Natural killer cell (primary cell): ENCODE data around the gene FRMD4A. TPM values are rescaled to one million over a fixed set of nuclear protein-coding genes. Genes with fewer than 3 reads are reported as not detected.

Source experiments
- ATAC-seq, 3 donors: fragments of 150-1000 bp in 2 of 3; fragments of 200-7000 bp in 1 of 3; cut with Tn5 transposase; 1 replicate in 1 of 3; 2 replicates in 2 of 3; pipeline ENCODE4 v1.10.0; 2021; ENCODE audit warnings: mild to moderate bottlenecking in 2 of 3, moderate library complexity in 2 of 3
- DNase-seq, 2 donors: peaks; one replicate each; pipeline versions ENCODE4 v3.0.0 to v3.0.0-alpha.2; 2013 to 2021; ENCODE audit warnings: mixed read lengths in 1 of 2
- H3K27ac ChIP-seq: one replicate; pipeline ENCODE4 v1.5.1; 2013; ENCODE audit warnings: mild to moderate bottlenecking, low read length
- H3K27me3 ChIP-seq: one replicate; pipeline ENCODE4 v1.6.1; 2013; ENCODE audit warnings: low read length; ENCODE audit not compliant: control insufficient read depth, insufficient read depth
- H3K36me3 ChIP-seq: one replicate; pipeline ENCODE4 v1.6.1; 2013; ENCODE audit warnings: low read length; ENCODE audit not compliant: control insufficient read depth, insufficient read depth
- H3K4me1 ChIP-seq: one replicate; pipeline ENCODE4 v1.6.1; 2013; ENCODE audit warnings: low read length; ENCODE audit not compliant: control insufficient read depth, insufficient read depth
- H3K4me3 ChIP-seq: one replicate; pipeline ENCODE4 v1.5.1; 2013; ENCODE audit warnings: low read length
- H3K9me3 ChIP-seq: one replicate; pipeline ENCODE4 v1.6.1; 2013; ENCODE audit warnings: low read length; ENCODE audit not compliant: control insufficient read depth, insufficient read depth
- H3K27ac Mint-ChIP-seq, 2 donors: one replicate each; pipeline ENCODE4 v1.8.0; 2022; ENCODE audit warnings: mild to moderate bottlenecking in 2 of 2, mixed read lengths in 2 of 2, moderate library complexity in 1 of 2
- H3K27me3 Mint-ChIP-seq, 2 donors: one replicate each; pipeline ENCODE4 v1.8.0; 2022; ENCODE audit warnings: low read depth in 2 of 2, mixed read lengths in 2 of 2
- H3K36me3 Mint-ChIP-seq: one replicate; pipeline ENCODE4 v1.8.0; 2022; ENCODE audit warnings: mixed read lengths
- H3K4me1 Mint-ChIP-seq, 2 donors: one replicate each; pipeline ENCODE4 v1.8.0; 2022; ENCODE audit warnings: mixed read lengths in 2 of 2
- H3K4me3 Mint-ChIP-seq: one replicate; pipeline ENCODE4 v1.8.0; 2022; ENCODE audit warnings: mild to moderate bottlenecking, moderate library complexity, mixed read lengths
- H3K9me3 Mint-ChIP-seq, 2 donors: one replicate each; pipeline ENCODE4 v1.8.0; 2022; ENCODE audit warnings: mixed read lengths in 2 of 2
- CTCF ChIP-seq: fragments of 200-600 bp; IDR thresholded peaks from one replicate; pipeline ENCODE4 v1.8.0; 2022; ENCODE audit warnings: antibody characterized with exemption
- WGBS: methylation state at CpG from one replicate; pipeline ENCODE4 v1.1.7; 2013; ENCODE audit warnings: missing lambda C conversion rate; ENCODE audit not compliant: insufficient coverage; 5-methylcytosine and 5-hydroxymethylcytosine counted together
- intact Hi-C: fragments of 100-400 bp; cut with micrococcal nuclease; formaldehyde crosslinking; loops from one replicate; pipeline ENCODE4 v1.14.2; 2022
- total RNA-seq, 4 donors: library from RNA; stranded (reverse); fragments of 120-200 nt in 1 of 4; gene quantifications; one replicate each; pipeline versions ENCODE4 v1.2.3 to v1.2.4, GENCODE V29; 2013 to 2022

FRMD4A gene
- total RNA-seq, 3 donors from 2014 or later (not counting 1 experiment from before 2014, with no cell fraction given): 0.36 to 0.38 TPM; not detected in 1

GRCh38 chr10:13703997-13704536, 626.7 kb downstream of the FRMD4A start:
- Mint-ChIP-seq H3K27ac (no peak overlapping the region), H3K4me3 (no peak overlapping the region), H3K9me3 (no peaks in the 10 kb centered on the region), H3K27me3 (peaks cover 25 to 41% of the 10 kb centered on the region in 2 donors), H3K4me1 (peaks cover 0 to 19% of the 10 kb centered on the region in 2 donors), H3K36me3 (no peaks in the 10 kb centered on the region)
- no peak overlapping the region for H3K27ac ChIP-seq
- DNase-seq: no peak
- no peaks in the 10 kb centered on the region for H3K36me3 ChIP-seq
- ATAC-seq: no peak
- 80% methylated on average over 8 of the region's 8 CpGs for WGBS
- H3K9me3 ChIP-seq: no peaks in the 10 kb centered on the region
- intact Hi-C loops: no loop called here
- no peak for TF ChIP-seq CTCF
- H3K4me1 ChIP-seq: peaks cover 9% of the 10 kb centered on the region
- no peaks in the 10 kb centered on the region for H3K27me3 ChIP-seq
- no peak overlapping the region for H3K4me3 ChIP-seq

- DNase-seq (no peak), ATAC-seq (no peak)
- no peak overlapping the region for H3K4me3 Mint-ChIP-seq
- peaks cover 24 to 33% of the 10 kb centered on the region in 2 donors for H3K27me3 Mint-ChIP-seq
- WGBS: 89% methylated on average over 14 of the region's 15 CpGs
- Histone ChIP-seq H3K27me3 (no peaks in the 10 kb centered on the region), H3K9me3 (no peaks in the 10 kb centered on the region), H3K36me3 (no peaks in the 10 kb centered on the region), H3K4me3 (no peak overlapping the region), H3K4me1 (peaks cover 9% of the 10 kb centered on the region), H3K27ac (no peak overlapping the region)
- H3K4me1 Mint-ChIP-seq: peaks cover 0 to 17% of the 10 kb centered on the region in 2 donors
- no peak overlapping the region for H3K27ac Mint-ChIP-seq
- no peaks in the 10 kb centered on the region for H3K9me3 Mint-ChIP-seq
- intact Hi-C loops: no loop called here
- TF ChIP-seq CTCF: no peak
- H3K36me3 Mint-ChIP-seq: no peaks in the 10 kb centered on the region
Measured at GRCh38 chr10:13703101-13703818, 627.5 kb downstream of the FRMD4A start.

DNA sequence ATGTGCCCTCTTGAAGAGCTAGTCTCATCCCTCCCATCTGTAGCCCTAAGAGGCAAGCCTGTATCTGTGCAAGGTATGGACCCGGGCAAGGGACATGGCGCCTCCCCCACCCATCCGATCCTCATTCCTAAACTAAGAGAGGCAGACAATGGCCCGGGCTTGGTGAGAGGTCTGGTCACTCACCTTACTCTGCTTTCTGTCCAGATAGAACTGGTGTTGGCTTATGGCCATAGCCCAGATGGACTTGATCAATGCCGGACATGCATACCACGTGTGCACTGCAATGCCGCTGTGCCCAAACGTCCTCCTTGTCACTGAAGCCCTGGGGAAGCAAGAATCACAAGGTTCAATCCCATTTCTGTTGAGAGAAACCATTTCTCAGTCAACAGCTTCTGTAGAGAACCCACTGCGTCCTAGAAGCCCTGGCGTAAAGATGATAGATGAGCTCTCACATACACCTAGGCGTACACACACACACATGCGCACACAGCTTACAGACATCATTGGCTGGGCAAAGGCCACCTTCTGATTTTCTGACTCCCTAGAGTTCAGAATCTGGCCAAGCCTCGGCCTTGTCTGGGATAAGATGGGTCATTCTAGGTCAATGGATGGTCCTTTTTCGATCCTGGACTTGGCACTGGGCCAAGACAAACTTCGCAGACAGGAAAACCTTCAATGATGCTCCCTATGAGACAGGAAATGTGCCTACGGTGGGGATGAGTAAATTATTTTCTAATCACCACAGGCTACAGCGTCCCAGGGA, 629.4 kb downstream of the FRMD4A start:
- no peaks in the 10 kb centered on the region for H3K36me3 Mint-ChIP-seq
- Histone ChIP-seq H3K27me3 (no peaks in the 10 kb centered on the region), H3K27ac (no peak overlapping the region), H3K4me1 (no peaks in the 10 kb centered on the region), H3K4me3 (no peak overlapping the region), H3K9me3 (no peaks in the 10 kb centered on the region), H3K36me3 (no peaks in the 10 kb centered on the region)
- no peak overlapping the region for H3K4me3 Mint-ChIP-seq
- ATAC-seq (no peak), DNase-seq (no peak)
- intact Hi-C loops: no loop called here
- TF ChIP-seq CTCF: no peak
- no peaks in the 10 kb centered on the region for H3K9me3 Mint-ChIP-seq
- H3K4me1 Mint-ChIP-seq: no peaks in the 10 kb centered on the region
- 90% methylated on average over 15 of the region's 17 CpGs for WGBS
- H3K27me3 Mint-ChIP-seq: peaks cover 12 to 15% of the 10 kb centered on the region in 2 donors
- H3K27ac Mint-ChIP-seq: no peak overlapping the region
